Subcutaneous abdominal adipose tissue (tissue), 5 donors: ENCODE results near the gene HPSE2.

ENCODE experiments used
- H3K27ac ChIP-seq: one replicate; pipeline ENCODE4 v1.7.0; 2013; ENCODE audit warnings: low read depth, mild to moderate bottlenecking, inconsistent platforms, low read length, moderate library complexity
- H3K27me3 ChIP-seq, 5 donors: one replicate each; pipeline ENCODE4 v1.7.0; 2013; ENCODE audit warnings: low read length in 5 of 5, inconsistent platforms in 1 of 5; ENCODE audit not compliant: control insufficient read depth in 5 of 5, insufficient read depth in 4 of 5
- H3K36me3 ChIP-seq, 5 donors: one replicate each; pipeline ENCODE4 v1.7.0; 2013; ENCODE audit warnings: low read length in 5 of 5; ENCODE audit not compliant: control insufficient read depth in 5 of 5, insufficient read depth in 5 of 5
- H3K4me1 ChIP-seq, 5 donors: one replicate each; pipeline ENCODE4 v1.7.0; 2013; ENCODE audit warnings: low read length in 5 of 5, mild to moderate bottlenecking in 3 of 5, moderate library complexity in 1 of 5; ENCODE audit not compliant: control insufficient read depth in 5 of 5, insufficient read depth in 5 of 5
- H3K4me3 ChIP-seq, 5 donors: one replicate each; pipeline ENCODE4 v1.7.0; 2013; ENCODE audit warnings: low read length in 5 of 5, low read depth in 1 of 5
- H3K9ac ChIP-seq, 5 donors: one replicate each; pipeline ENCODE4 v1.7.0; 2013; ENCODE audit warnings: low read length in 5 of 5, mild to moderate bottlenecking in 4 of 5, moderate library complexity in 3 of 5
- H3K9me3 ChIP-seq, 5 donors: one replicate each; pipeline ENCODE4 v1.7.0; 2013; ENCODE audit warnings: low read length in 5 of 5; ENCODE audit not compliant: control insufficient read depth in 5 of 5
- donor health status: healthy.
- donor health status: healthy.
- donor health status: healthy.
- donor health status: healthy.
- donor health status: healthy.

Gene HPSE2

DNA sequence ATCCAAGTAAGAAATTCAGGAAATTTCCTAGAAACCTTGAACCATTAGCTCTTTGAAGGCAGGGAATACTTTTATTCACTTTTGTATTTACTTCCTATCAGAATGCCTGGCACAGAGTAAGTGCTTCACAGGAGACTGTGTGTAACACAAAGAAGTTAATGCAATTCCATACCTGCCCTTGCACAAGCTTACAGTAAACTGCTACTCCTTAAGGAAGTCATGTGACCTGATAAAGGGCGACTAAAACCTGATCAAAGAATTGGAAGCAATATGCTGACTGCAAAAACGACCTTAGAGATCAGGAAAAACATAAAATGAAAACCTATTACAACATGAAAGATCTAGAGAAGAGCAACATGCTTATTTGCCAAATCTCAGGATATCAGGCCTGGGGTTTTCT is 610.7 kb downstream of the HPSE2 start:
- no peak overlapping the region for H3K4me3 ChIP-seq
- H3K36me3 ChIP-seq = no peaks in the 10 kb centered on the region
- no peaks in the 10 kb centered on the region for H3K27me3 ChIP-seq
- no peak overlapping the region for H3K27ac ChIP-seq
- H3K4me1 ChIP-seq = no peaks in the 10 kb centered on the region
- no peak overlapping the region for H3K9ac ChIP-seq
- no peaks in the 10 kb centered on the region for H3K9me3 ChIP-seq

GRCh38 chr10:98623176-98623575 is 612.5 kb downstream of the HPSE2 start:
- Histone ChIP-seq H3K27ac (no peak overlapping the region), H3K27me3 (no peaks in the 10 kb centered on the region), H3K9ac (no peak overlapping the region), H3K4me3 (no peak overlapping the region), H3K36me3 (no peaks in the 10 kb centered on the region), H3K9me3 (no peaks in the 10 kb centered on the region), H3K4me1 (peaks cover 0 to 5% (median 0%) of the 10 kb centered on the region in 5 donors)

GRCh38 chr10:98621630-98622029 is 614.0 kb downstream of the HPSE2 start:
- Histone ChIP-seq H3K9me3 (no peaks in the 10 kb centered on the region), H3K36me3 (no peaks in the 10 kb centered on the region)

GRCh38 chr10:98620503-98620902 is 615.1 kb downstream of the HPSE2 start:
- H3K9me3 ChIP-seq = no peaks in the 10 kb centered on the region
- H3K4me3 ChIP-seq = no peak overlapping the region
- H3K27ac ChIP-seq = no peak overlapping the region
- no peaks in the 10 kb centered on the region for H3K27me3 ChIP-seq
- H3K36me3 ChIP-seq = no peaks in the 10 kb centered on the region
- H3K4me1 ChIP-seq = peaks cover 0 to 5% (median 0%) of the 10 kb centered on the region in 5 donors
- H3K9ac ChIP-seq = no peak overlapping the region

More at GRCh38 chr10:98621630-98622029, 614.0 kb downstream of the HPSE2 start:
- Histone ChIP-seq H3K4me1 (peaks cover 0 to 5% (median 0%) of the 10 kb centered on the region in 5 donors), H3K9ac (no peak overlapping the region), H3K27ac (no peak overlapping the region), H3K4me3 (no peak overlapping the region), H3K27me3 (no peaks in the 10 kb centered on the region)

- no peaks in the 10 kb centered on the region for H3K9me3 ChIP-seq
- no peaks in the 10 kb centered on the region for H3K27me3 ChIP-seq
- H3K36me3 ChIP-seq = no peaks in the 10 kb centered on the region
- no peak overlapping the region for H3K4me3 ChIP-seq
- no peak overlapping the region for H3K9ac ChIP-seq
- H3K4me1 ChIP-seq = peaks cover 0 to 5% (median 0%) of the 10 kb centered on the region in 5 donors
- no peak overlapping the region for H3K27ac ChIP-seq
Measured at GRCh38 chr10:98619446-98619845, 616.2 kb downstream of the HPSE2 start.

DNA sequence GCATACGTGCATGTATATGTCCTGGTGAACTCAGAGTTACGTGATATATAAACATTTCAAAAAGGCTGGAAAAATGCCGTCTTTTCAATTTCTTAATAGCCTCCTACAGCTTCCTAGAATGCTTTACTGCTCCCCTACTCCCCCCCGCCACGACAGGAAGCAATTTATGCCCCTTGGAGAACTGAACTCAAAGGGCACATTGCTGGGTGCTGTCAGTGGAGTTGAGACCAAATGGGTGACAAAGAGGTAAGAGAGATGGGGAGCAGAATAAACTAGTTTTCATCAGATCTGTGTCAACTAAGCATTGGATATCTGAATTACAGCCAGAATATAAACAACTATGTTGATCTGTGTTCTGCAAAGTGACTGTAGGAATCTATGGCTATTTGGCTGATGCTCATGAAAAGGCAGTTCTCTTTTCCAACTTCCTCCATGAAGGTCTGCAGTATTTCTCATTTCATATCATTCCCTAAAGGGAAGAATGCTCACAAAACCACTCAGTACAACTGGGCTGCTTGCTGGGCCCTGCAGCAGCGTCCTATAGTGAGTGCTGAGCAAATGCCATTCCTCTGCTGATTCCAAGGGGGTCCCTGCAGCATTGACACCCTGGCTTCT is 617.6 kb downstream of the HPSE2 start:
- Histone ChIP-seq H3K4me3 (no peak overlapping the region), H3K36me3 (no peaks in the 10 kb centered on the region), H3K27ac (no peak overlapping the region), H3K9me3 (no peaks in the 10 kb centered on the region), H3K27me3 (no peaks in the 10 kb centered on the region), H3K4me1 (peaks cover 0 to 5% (median 0%) of the 10 kb centered on the region in 5 donors), H3K9ac (no peak overlapping the region)

- H3K27me3 ChIP-seq = no peaks in the 10 kb centered on the region
- peaks cover 0 to 18% (median 14%) of the 10 kb centered on the region in 5 donors for H3K4me1 ChIP-seq
- H3K27ac ChIP-seq = no peak overlapping the region
- H3K9ac ChIP-seq = no peak overlapping the region
- H3K36me3 ChIP-seq = no peaks in the 10 kb centered on the region
- no peak overlapping the region for H3K4me3 ChIP-seq
- no peaks in the 10 kb centered on the region for H3K9me3 ChIP-seq
Measured at GRCh38 chr10:98613446-98613845, 622.2 kb downstream of the HPSE2 start.

- Histone ChIP-seq H3K36me3 (no peaks in the 10 kb centered on the region), H3K4me1 (peaks cover 0 to 24% (median 23%) of the 10 kb centered on the region in 5 donors), H3K9ac (no peak overlapping the region), H3K27ac (no peak overlapping the region), H3K9me3 (no peaks in the 10 kb centered on the region), H3K27me3 (peaks cover 0 to 3% (median 0%) of the 10 kb centered on the region in 5 donors), H3K4me3 (no peak overlapping the region)
Measured at GRCh38 chr10:98611436-98611835, 624.2 kb downstream of the HPSE2 start.

- Histone ChIP-seq H3K27ac (no peak overlapping the region), H3K36me3 (no peaks in the 10 kb centered on the region), H3K4me1 (peaks cover 0 to 24% (median 23%) of the 10 kb centered on the region in 5 donors), H3K9ac (no peak overlapping the region), H3K27me3 (peaks cover 0 to 3% (median 0%) of the 10 kb centered on the region in 5 donors), H3K4me3 (no peak overlapping the region), H3K9me3 (no peaks in the 10 kb centered on the region)
Measured at GRCh38 chr10:98610836-98611235, 624.8 kb downstream of the HPSE2 start.

DNA sequence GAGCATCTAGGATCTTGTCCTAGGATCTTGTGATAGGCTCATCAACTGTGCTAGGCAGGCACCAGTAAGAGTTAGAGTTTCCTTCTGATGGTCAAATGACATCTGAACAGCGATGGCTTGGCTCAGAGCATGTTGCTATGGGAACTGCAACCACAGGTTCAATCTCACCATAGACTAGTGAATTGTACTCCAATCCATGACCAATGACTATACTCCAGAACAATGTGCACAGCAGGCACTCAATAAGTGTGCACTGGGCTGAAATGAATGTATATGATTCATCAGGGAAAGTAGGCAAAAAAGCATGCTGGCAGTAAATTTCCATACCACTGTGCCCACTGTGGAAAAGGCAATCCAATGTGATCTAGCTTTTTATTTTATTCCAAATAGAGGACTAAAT is 625.4 kb downstream of the HPSE2 start:
- H3K9ac ChIP-seq = no peak overlapping the region
- no peaks in the 10 kb centered on the region for H3K9me3 ChIP-seq
- no peak overlapping the region for H3K4me3 ChIP-seq
- no peak overlapping the region for H3K27ac ChIP-seq
- H3K4me1 ChIP-seq = peaks cover 0 to 24% (median 23%) of the 10 kb centered on the region in 5 donors
- peaks cover 0 to 4% (median 0%) of the 10 kb centered on the region in 5 donors for H3K27me3 ChIP-seq
- no peaks in the 10 kb centered on the region for H3K36me3 ChIP-seq
